Ishikawa (cell line): ENCODE measurements around the gene NAP1L1.

Experiments used
- CEBPB ChIP-seq: IDR thresholded peaks from 2 replicates; pipeline ENCODE4 v1.6.1; 2012
- CREB1 ChIP-seq: IDR thresholded peaks from 2 replicates; pipeline ENCODE4 v1.6.1; 2012; ENCODE audit warnings: low read depth
- EGR1 ChIP-seq: IDR thresholded peaks from 2 replicates; pipeline ENCODE4 v1.6.1; 2012
- EP300 ChIP-seq: IDR thresholded peaks from 2 replicates; pipeline ENCODE4 v1.6.1; 2012; ENCODE audit warnings: borderline replicate concordance
- FOXM1 ChIP-seq: IDR thresholded peaks from 2 replicates; pipeline ENCODE4 v1.6.1; 2012; ENCODE audit warnings: low read depth, borderline replicate concordance
- NFIC ChIP-seq: IDR thresholded peaks from 2 replicates; pipeline ENCODE4 v1.6.1; 2012
- RAD21 ChIP-seq: IDR thresholded peaks from 2 replicates; pipeline ENCODE4 v1.6.1; 2012; ENCODE audit warnings: low read depth
- TAF1 ChIP-seq: IDR thresholded peaks from 2 replicates; pipeline ENCODE4 v1.6.1; 2012; ENCODE audit warnings: low read depth, mild to moderate bottlenecking
- TCF12 ChIP-seq: IDR thresholded peaks from 2 replicates; pipeline ENCODE4 v1.6.1; 2012; ENCODE audit warnings: low read depth
- TEAD4 ChIP-seq: IDR thresholded peaks from 2 replicates; pipeline ENCODE4 v1.6.1; 2012
- USF1 ChIP-seq: IDR thresholded peaks from 2 replicates; pipeline ENCODE4 v1.6.1; 2012
- YY1 ChIP-seq: IDR thresholded peaks from 2 replicates; pipeline ENCODE4 v1.6.1; 2012; ENCODE audit warnings: low read depth
- ZBTB7A ChIP-seq: IDR thresholded peaks from 2 replicates; pipeline ENCODE4 v1.6.1; 2012; ENCODE audit warnings: low read depth
- TF ChIP-seq, protein P1 (sequence below): IDR thresholded peaks from 2 replicates; pipeline ENCODE4 v1.6.1; 2012; ENCODE audit warnings: low read depth, mild to moderate bottlenecking
- TF ChIP-seq, protein P2 (sequence below): IDR thresholded peaks from 2 replicates; pipeline ENCODE4 v1.6.1; 2012

NAP1L1 gene

DNA sequence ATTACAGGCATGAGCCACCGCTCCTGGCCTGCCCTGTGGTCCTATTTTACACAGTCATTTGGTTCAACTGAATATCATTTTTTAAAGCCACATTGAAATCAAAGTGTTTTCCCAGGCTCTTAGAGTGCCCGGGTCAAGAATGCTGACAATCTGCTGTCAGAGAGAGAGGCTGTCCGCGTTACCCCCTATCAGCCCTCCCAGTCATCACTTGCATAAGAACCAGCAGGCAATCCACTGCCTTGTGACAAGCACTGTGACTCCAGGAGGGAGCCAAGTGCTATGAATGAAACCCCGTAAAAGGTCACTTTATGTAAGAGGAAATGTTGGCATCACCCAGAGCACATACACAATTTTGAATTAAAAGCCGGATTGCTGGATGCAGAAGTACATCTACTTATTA is 66.4 kb downstream of the NAP1L1 start:
- no peak for TF ChIP-seq ZBTB7A
- TF ChIP-seq YY1, result no peak
- TF ChIP-seq, protein P1, sequence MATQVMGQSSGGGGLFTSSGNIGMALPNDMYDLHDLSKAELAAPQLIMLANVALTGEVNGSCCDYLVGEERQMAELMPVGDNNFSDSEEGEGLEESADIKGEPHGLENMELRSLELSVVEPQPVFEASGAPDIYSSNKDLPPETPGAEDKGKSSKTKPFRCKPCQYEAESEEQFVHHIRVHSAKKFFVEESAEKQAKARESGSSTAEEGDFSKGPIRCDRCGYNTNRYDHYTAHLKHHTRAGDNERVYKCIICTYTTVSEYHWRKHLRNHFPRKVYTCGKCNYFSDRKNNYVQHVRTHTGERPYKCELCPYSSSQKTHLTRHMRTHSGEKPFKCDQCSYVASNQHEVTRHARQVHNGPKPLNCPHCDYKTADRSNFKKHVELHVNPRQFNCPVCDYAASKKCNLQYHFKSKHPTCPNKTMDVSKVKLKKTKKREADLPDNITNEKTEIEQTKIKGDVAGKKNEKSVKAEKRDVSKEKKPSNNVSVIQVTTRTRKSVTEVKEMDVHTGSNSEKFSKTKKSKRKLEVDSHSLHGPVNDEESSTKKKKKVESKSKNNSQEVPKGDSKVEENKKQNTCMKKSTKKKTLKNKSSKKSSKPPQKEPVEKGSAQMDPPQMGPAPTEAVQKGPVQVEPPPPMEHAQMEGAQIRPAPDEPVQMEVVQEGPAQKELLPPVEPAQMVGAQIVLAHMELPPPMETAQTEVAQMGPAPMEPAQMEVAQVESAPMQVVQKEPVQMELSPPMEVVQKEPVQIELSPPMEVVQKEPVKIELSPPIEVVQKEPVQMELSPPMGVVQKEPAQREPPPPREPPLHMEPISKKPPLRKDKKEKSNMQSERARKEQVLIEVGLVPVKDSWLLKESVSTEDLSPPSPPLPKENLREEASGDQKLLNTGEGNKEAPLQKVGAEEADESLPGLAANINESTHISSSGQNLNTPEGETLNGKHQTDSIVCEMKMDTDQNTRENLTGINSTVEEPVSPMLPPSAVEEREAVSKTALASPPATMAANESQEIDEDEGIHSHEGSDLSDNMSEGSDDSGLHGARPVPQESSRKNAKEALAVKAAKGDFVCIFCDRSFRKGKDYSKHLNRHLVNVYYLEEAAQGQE, result no peak
- no peak for TF ChIP-seq NFIC
- TF ChIP-seq, protein P2, sequence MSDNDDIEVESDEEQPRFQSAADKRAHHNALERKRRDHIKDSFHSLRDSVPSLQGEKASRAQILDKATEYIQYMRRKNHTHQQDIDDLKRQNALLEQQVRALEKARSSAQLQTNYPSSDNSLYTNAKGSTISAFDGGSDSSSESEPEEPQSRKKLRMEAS, result no peak
- TF ChIP-seq CEBPB, result no peak
- TF ChIP-seq TCF12, result no peak
- TF ChIP-seq TAF1, result no peak
- TF ChIP-seq RAD21, result no peak
- no peak for TF ChIP-seq EP300
- TF ChIP-seq EGR1, result no peak
- TF ChIP-seq TEAD4, result no peak
- TF ChIP-seq CREB1, result no peak
- TF ChIP-seq USF1, result no peak
- TF ChIP-seq FOXM1, result no peak

- TF ChIP-seq CEBPB (no peak), ZBTB7A (no peak), TCF12 (no peak)
- TF ChIP-seq, protein P1, result no peak
Measured at GRCh38 chr12:76014007-76014406, 70.5 kb downstream of the NAP1L1 start.

- TF ChIP-seq NFIC, result no peak
- TF ChIP-seq RAD21, result no peak
- no peak for TF ChIP-seq CEBPB
- no peak for TF ChIP-seq TAF1
- no peak for TF ChIP-seq TCF12
- TF ChIP-seq, protein P2, result no peak
Measured at GRCh38 chr12:76013603-76014002, 70.9 kb downstream of the NAP1L1 start.

DNA sequence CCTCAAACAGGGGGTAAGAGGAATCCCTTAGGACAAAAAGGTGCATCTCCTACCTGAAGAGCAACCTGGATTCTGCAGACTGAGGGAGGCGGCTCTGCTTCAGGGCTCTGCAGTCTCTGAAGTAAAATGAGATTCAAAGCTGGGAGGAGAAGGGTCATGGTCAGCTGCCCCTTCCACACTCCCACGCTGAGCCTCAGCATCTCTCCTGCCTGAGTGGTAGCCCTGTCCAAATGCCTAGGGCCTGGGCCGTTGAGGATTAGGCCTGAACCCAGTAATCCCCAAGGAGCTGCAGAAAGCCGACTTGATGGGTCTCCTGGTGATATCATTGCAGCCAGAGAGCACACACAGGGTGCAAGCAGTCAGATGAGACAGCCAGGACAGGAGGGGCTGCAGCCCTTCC is 71.8 kb downstream of the NAP1L1 start:
- TF ChIP-seq CREB1, result no peak
- TF ChIP-seq CEBPB, result no peak
- TF ChIP-seq, protein P2, result no peak

GRCh38 chr12:76010732-76011458 is 73.6 kb downstream of the NAP1L1 start:
- TF ChIP-seq, protein P2, result no peak
- TF ChIP-seq NFIC (no peak), TCF12 (no peak), FOXM1 (no peak), CEBPB (no peak), YY1 (no peak), TAF1 (no peak), USF1 (no peak), CREB1 (no peak), EP300 (no peak), EGR1 (no peak), ZBTB7A (no peak), TEAD4 (no peak), RAD21 (no peak)
- TF ChIP-seq, protein P1, result no peak
